Mucosa of rectum (tissue), 2 donors: ENCODE measurements around the gene PIK3CD.

Source experiments
- H3K27ac ChIP-seq, 2 donors: one replicate each; pipeline ENCODE4 v1.7.0; 2013; ENCODE audit warnings: inconsistent platforms in 2 of 2, low read depth in 2 of 2, low read length in 2 of 2
- H3K27me3 ChIP-seq, 2 donors: one replicate each; pipeline ENCODE4 v1.7.0; 2013; ENCODE audit warnings: low read length in 2 of 2; ENCODE audit not compliant: control insufficient read depth in 2 of 2, insufficient read depth in 2 of 2
- H3K36me3 ChIP-seq, 2 donors: one replicate each; pipeline ENCODE4 v1.7.0; 2013; ENCODE audit warnings: low read length in 2 of 2; ENCODE audit not compliant: control insufficient read depth in 2 of 2, insufficient read depth in 2 of 2
- H3K4me1 ChIP-seq, 2 donors: one replicate each; pipeline ENCODE4 v1.7.0; 2013; ENCODE audit warnings: low read length in 2 of 2, mild to moderate bottlenecking in 1 of 2; ENCODE audit not compliant: control insufficient read depth in 2 of 2, insufficient read depth in 2 of 2
- H3K4me3 ChIP-seq, 2 donors: one replicate each; pipeline ENCODE4 v1.7.0; 2013; ENCODE audit warnings: low read length in 2 of 2
- H3K9ac ChIP-seq, 2 donors: one replicate each; pipeline ENCODE4 v1.7.0; 2013; ENCODE audit warnings: low read length in 2 of 2, low read depth in 1 of 2, mild to moderate bottlenecking in 1 of 2
- H3K9me3 ChIP-seq, 2 donors: one replicate each; pipeline ENCODE4 v1.7.0; 2013; ENCODE audit warnings: low read length in 2 of 2; ENCODE audit not compliant: control insufficient read depth in 2 of 2
- donor health status: healthy.
- donor health status: Normal muscosa, but diverticular disease.

The PIK3CD gene

GRCh38 chr1:9607352-9607751 lies 44.2 kb upstream of the PIK3CD start:
- no peaks in the 10 kb centered on the region for H3K9me3 ChIP-seq
- H3K27me3 ChIP-seq = no peaks in the 10 kb centered on the region
- H3K4me3 ChIP-seq = no peak overlapping the region
- H3K9ac ChIP-seq = no peak overlapping the region
- peaks cover 13 to 21% of the 10 kb centered on the region in 2 donors for H3K36me3 ChIP-seq
- H3K4me1 ChIP-seq = no peaks in the 10 kb centered on the region
- H3K27ac ChIP-seq = no peak overlapping the region

GRCh38 chr1:9609998-9610397 lies 41.5 kb upstream of the PIK3CD start:
- H3K4me1 ChIP-seq = no peaks in the 10 kb centered on the region
- no peak overlapping the region for H3K9ac ChIP-seq
- H3K27me3 ChIP-seq = no peaks in the 10 kb centered on the region
- H3K36me3 ChIP-seq = peaks cover 13 to 14% of the 10 kb centered on the region in 2 donors
- no peak overlapping the region for H3K4me3 ChIP-seq
- no peaks in the 10 kb centered on the region for H3K9me3 ChIP-seq
- no peak overlapping the region for H3K27ac ChIP-seq

GRCh38 chr1:9610548-9610947 lies 41.0 kb upstream of the PIK3CD start:
- Histone ChIP-seq H3K27ac (no peak overlapping the region), H3K9me3 (no peaks in the 10 kb centered on the region), H3K9ac (no peak overlapping the region), H3K36me3 (peaks cover 13 to 14% of the 10 kb centered on the region in 2 donors), H3K4me3 (no peak overlapping the region), H3K27me3 (no peaks in the 10 kb centered on the region), H3K4me1 (no peaks in the 10 kb centered on the region)

- Histone ChIP-seq H3K4me3 (no peak overlapping the region), H3K36me3 (peaks cover 13 to 14% of the 10 kb centered on the region in 2 donors), H3K9me3 (no peaks in the 10 kb centered on the region), H3K9ac (no peak overlapping the region), H3K27ac (no peak overlapping the region), H3K27me3 (no peaks in the 10 kb centered on the region), H3K4me1 (no peaks in the 10 kb centered on the region)
These were observed 39.8 kb upstream of the PIK3CD start for GRCh38 chr1:9611716-9612115.

- Histone ChIP-seq H3K4me1 (no peaks in the 10 kb centered on the region), H3K9me3 (no peaks in the 10 kb centered on the region), H3K27me3 (no peaks in the 10 kb centered on the region), H3K27ac (no peak overlapping the region), H3K36me3 (peaks cover 13 to 14% of the 10 kb centered on the region in 2 donors), H3K4me3 (no peak overlapping the region), H3K9ac (no peak overlapping the region)
These were observed 39.2 kb upstream of the PIK3CD start for GRCh38 chr1:9612162-9612845.

- no peak overlapping the region for H3K4me3 ChIP-seq
- H3K27me3 ChIP-seq = peaks cover 0 to 4% of the 10 kb centered on the region in 2 donors
- no peaks in the 10 kb centered on the region for H3K9me3 ChIP-seq
- H3K4me1 ChIP-seq = no peaks in the 10 kb centered on the region
- H3K9ac ChIP-seq = no peak overlapping the region
- no peak overlapping the region for H3K27ac ChIP-seq
- H3K36me3 ChIP-seq = peaks cover 13 to 14% of the 10 kb centered on the region in 2 donors
These were observed 38.5 kb upstream of the PIK3CD start for GRCh38 chr1:9612871-9613624.

GRCh38 chr1:9613625-9614299 lies 37.8 kb upstream of the PIK3CD start:
- Histone ChIP-seq H3K27ac (no peak overlapping the region), H3K9ac (no peak overlapping the region), H3K9me3 (no peaks in the 10 kb centered on the region), H3K4me1 (no peaks in the 10 kb centered on the region), H3K27me3 (peaks cover 2 to 6% of the 10 kb centered on the region in 2 donors), H3K36me3 (peaks cover 11 to 14% of the 10 kb centered on the region in 2 donors), H3K4me3 (no peak overlapping the region)

- Histone ChIP-seq H3K9ac (no peak overlapping the region), H3K9me3 (no peaks in the 10 kb centered on the region), H3K36me3 (peaks cover 6 to 11% of the 10 kb centered on the region in 2 donors), H3K4me3 (no peak overlapping the region), H3K4me1 (no peaks in the 10 kb centered on the region), H3K27me3 (peaks cover 4 to 11% of the 10 kb centered on the region in 2 donors), H3K27ac (no peak overlapping the region)
These were observed 36.0 kb upstream of the PIK3CD start for GRCh38 chr1:9615316-9616063.

- no peaks in the 10 kb centered on the region for H3K36me3 ChIP-seq
- H3K27me3 ChIP-seq = peaks cover 4 to 11% of the 10 kb centered on the region in 2 donors
- H3K9ac ChIP-seq = no peak overlapping the region
- H3K4me3 ChIP-seq = no peak overlapping the region
- no peaks in the 10 kb centered on the region for H3K4me1 ChIP-seq
- H3K9me3 ChIP-seq = no peaks in the 10 kb centered on the region
- no peak overlapping the region for H3K27ac ChIP-seq
These were observed 32.4 kb upstream of the PIK3CD start for GRCh38 chr1:9618909-9619679.
